Heart right ventricle (tissue), 16 donors: ENCODE data around the gene MBD3L5. TPM values are rescaled to one million over a fixed set of nuclear protein-coding genes. Genes with fewer than 3 reads are reported as not detected.

Experiments
- ATAC-seq, 8 donors: fragments of 200-7000 bp; cut with Tn5 transposase; one replicate each; pipeline ENCODE4 v1.9.1; 2020; ENCODE audit warnings: mild to moderate bottlenecking in 8 of 8, moderate library complexity in 8 of 8, moderate number of reproducible peaks in 1 of 8
- DNase-seq, 2 donors: peaks; one replicate each; pipeline ENCODE4 v3.0.0-alpha.2; 2020
- H3K27ac ChIP-seq, 10 donors: fragments of 200-600 bp; sonication (generic) in 2 of 10; one replicate each; pipeline versions ENCODE4 v1.5.0 to v1.8.0; 2020 to 2022; ENCODE audit warnings: mild to moderate bottlenecking in 3 of 10
- H3K27me3 ChIP-seq, 7 donors: fragments of 200-600 bp; one replicate each; pipeline ENCODE4 v1.8.0; 2021 to 2022; ENCODE audit warnings: mild to moderate bottlenecking in 2 of 7
- H3K36me3 ChIP-seq, 9 donors: fragments of 200-600 bp; sonication (generic) in 1 of 9; one replicate each; pipeline versions ENCODE4 v1.5.0 to v1.8.0; 2020 to 2022; ENCODE audit warnings: mild to moderate bottlenecking in 2 of 9
- H3K4me1 ChIP-seq, 9 donors: fragments of 200-600 bp; sonication (generic) in 1 of 9; one replicate each; pipeline versions ENCODE4 v1.5.0 to v1.8.0; 2020 to 2022; ENCODE audit warnings: mild to moderate bottlenecking in 4 of 9
- H3K4me3 ChIP-seq, 10 donors: fragments of 200-600 bp; sonication (generic) in 2 of 10; one replicate each; pipeline versions ENCODE4 v1.5.0 to v1.8.0; 2020 to 2022; ENCODE audit warnings: mild to moderate bottlenecking in 7 of 10, moderate library complexity in 2 of 10
- H3K9me3 ChIP-seq, 11 donors: fragments of 200-600 bp in 10 of 11; sonication (generic) in 2 of 11; one replicate each; pipeline versions ENCODE4 v1.5.0 to v1.8.0; 2013 to 2022; ENCODE audit warnings: mild to moderate bottlenecking in 2 of 11, control low read depth in 1 of 11, moderate library complexity in 1 of 11
- CTCF ChIP-seq, 9 donors: fragments of 200-600 bp; sonication (generic) in 2 of 9; IDR thresholded peaks; one replicate each; pipeline versions ENCODE4 v1.5.0 to v1.8.0; 2021 to 2022; ENCODE audit warnings: antibody characterized with exemption in 9 of 9, mild to moderate bottlenecking in 5 of 9, moderate library complexity in 1 of 9
- WGBS, 2 donors: extraction: QIAGEN DNeasy Blood & Tissue Kit; methylation state at CpG; one replicate each; pipeline ENCODE4 v1.1.7; 2013; ENCODE audit warnings: inconsistent platforms in 1 of 2; 5-methylcytosine and 5-hydroxymethylcytosine counted together
- intact Hi-C, 10 donors: fragments of 100-400 bp; cut with DNase I; formaldehyde crosslinking; loops; one replicate each; pipeline versions ENCODE4 v1.11.1 to v1.14.2; 2022
- polyA plus RNA-seq, 2 donors: library from polyadenylated mRNA; stranded (reverse); fragments of 200-250 nt; gene quantifications; one replicate each; pipeline ENCODE4 v1.2.3, GENCODE V29; 2013
- total RNA-seq, 10 donors: library from RNA; stranded (reverse); fragmentation: NEBNext Ultra II Directional in 3 of 10; extraction: Animal tissue kit (Norgen Biotek cat#: 25700) in 3 of 10; gene quantifications; one replicate each; pipeline versions ENCODE4 v1.2.1 to v1.2.4, GENCODE V29; 2021 to 2023
- donor health status: Arrhythmogenic right ventricular cardiomyopathy.
- donor health status: ischemic (EF 13 %, LVEDD 7.1; RV severe dilation, severe dysfunction).
- donor health status: healthy with polysubstance abuse.
- donor health status: DM: no; HTN: yes; CAD: no.
- donor health status: DM: no; HTN: no; CAD: no.
- donor health status: ischemic (EF 25% LVEDD 6.9; RV normal size, moderate dysfunction).
- donor health status: ischemic (EF 25% LVEDD 5.7; RV mildly dilated, moderate dysfunction).
- donor health status: healthy.
- donor health status: DM: yes; HTN: yes; CAD: no.
- donor health status: Ischemic cardiomyopathy.
- donor health status: ischemic (EF 35%, LVEDD 5.7; RV mildly dilated, moderate dysfunction).
- donor health status: nonischemic (EF 11% LVEDD 7.7; RV severe dilation, severe dysfunction).
- donor health status: DM: yes; HTN: yes; CAD: no.
- donor health status: PGD.
- donor health status: ischemic (EF 29% LVEDD 5.4; RV normal size, mild dysfunction).
- donor health status: nonischemic (EF 23%, LVEDD 6.1; RV moderate dilation, normal function).

The MBD3L5 gene
- total and polyA plus RNA-seq, 12 donors = not detected

GRCh38 chr19:7000816-7001215 is 29.6 kb upstream of the MBD3L5 start:
- ATAC-seq (no peak), DNase-seq (no peak)
- intact Hi-C loops = no loop called here
- Histone ChIP-seq H3K27ac (peak overlapping the region in 1 of 10 donors; percentile 77), H3K36me3 (no peaks in the 10 kb centered on the region), H3K9me3 (no peaks in the 10 kb centered on the region), H3K4me3 (no peak overlapping the region), H3K4me1 (peaks cover 0 to 31% (median 0%) of the 10 kb centered on the region in 9 donors), H3K27me3 (peaks cover 0 to 29% (median 8%) of the 10 kb centered on the region in 7 donors)
- no peak for TF ChIP-seq CTCF (IDR thresholded peaks at IDR 0.05)
- WGBS, 2 donors = 57 to 66% methylated on average over 1 of the region's 1 CpG

GRCh38 chr19:7004313-7004931 is 26.0 kb upstream of the MBD3L5 start:
- Histone ChIP-seq H3K27ac (no peak overlapping the region), H3K27me3 (peaks cover 0 to 38% (median 8%) of the 10 kb centered on the region in 7 donors), H3K4me3 (no peak overlapping the region), H3K4me1 (peaks cover 0 to 32% (median 0%) of the 10 kb centered on the region in 9 donors), H3K9me3 (no peaks in the 10 kb centered on the region), H3K36me3 (no peaks in the 10 kb centered on the region)
- DNase-seq (no peak), ATAC-seq (peak in 1 of 8 donors; percentile 39)
- intact Hi-C loops = no loop called here
- peak in 8 of 9 donors; percentile 56 to 85 (median 66) for TF ChIP-seq CTCF (IDR thresholded peaks at IDR 0.05)
- WGBS, 2 donors = 49 to 56% methylated on average over 18 of the region's 18 CpGs

DNA sequence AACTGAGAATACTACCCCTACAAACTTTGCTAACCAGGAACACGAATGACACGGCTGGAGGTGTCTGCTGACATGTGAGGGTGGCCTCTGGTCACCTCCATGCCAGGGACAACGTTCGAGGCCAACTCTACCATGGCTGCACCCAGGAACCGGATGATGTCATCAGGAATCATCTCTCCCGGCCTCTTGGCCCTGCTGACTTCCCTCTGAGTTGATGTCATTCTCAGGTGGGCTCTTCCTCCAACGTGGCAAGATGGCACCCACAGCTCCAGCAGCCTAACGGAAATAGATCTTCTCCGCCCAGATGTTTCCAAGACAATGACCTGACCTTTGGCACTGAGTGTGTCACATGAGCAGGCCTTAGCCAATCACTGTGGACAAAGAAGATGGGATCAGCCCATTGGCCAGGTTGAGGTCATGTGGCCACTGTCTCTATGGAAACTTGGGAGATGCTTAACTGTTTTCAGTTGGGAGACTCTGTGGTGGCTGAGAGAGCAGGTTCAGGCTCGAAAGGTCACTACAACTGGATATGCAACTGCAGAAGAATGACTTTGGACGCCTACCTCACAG is 24.2 kb upstream of the MBD3L5 start:
- Histone ChIP-seq H3K36me3 (no peaks in the 10 kb centered on the region), H3K9me3 (no peaks in the 10 kb centered on the region), H3K4me1 (peaks cover 0 to 22% (median 0%) of the 10 kb centered on the region in 9 donors), H3K27ac (no peak overlapping the region), H3K4me3 (no peak overlapping the region), H3K27me3 (peaks cover 0 to 28% (median 8%) of the 10 kb centered on the region in 7 donors)
- intact Hi-C loops = no loop called here
- WGBS, 2 donors = 78 to 81% methylated on average over 11 of the region's 11 CpGs
- ATAC-seq (no peak), DNase-seq (no peak)
- TF ChIP-seq CTCF (IDR thresholded peaks at IDR 0.05) = no peak

DNA sequence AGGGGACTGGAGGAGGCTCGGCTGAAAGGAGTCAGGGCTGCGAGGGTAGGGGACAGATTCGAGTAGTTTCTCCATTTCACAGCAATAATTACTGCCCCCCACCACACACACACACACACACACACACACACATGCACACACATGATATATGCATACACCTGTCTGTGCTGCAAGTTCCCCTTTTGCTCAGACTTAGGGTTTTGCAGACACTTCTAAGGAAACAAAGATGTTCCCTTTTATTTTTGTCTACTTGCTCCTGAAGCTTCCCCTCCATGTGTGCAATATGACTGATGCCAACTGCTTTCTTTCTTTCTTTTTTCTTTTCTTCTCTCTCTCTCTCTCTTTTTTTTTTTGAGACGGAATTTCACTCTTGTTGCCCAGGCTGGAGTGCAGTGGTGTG is 22.5 kb upstream of the MBD3L5 start:
- Histone ChIP-seq H3K36me3 (no peaks in the 10 kb centered on the region), H3K9me3 (no peaks in the 10 kb centered on the region), H3K27me3 (peaks cover 0 to 13% (median 0%) of the 10 kb centered on the region in 7 donors), H3K4me1 (peaks cover 0 to 15% (median 0%) of the 10 kb centered on the region in 9 donors), H3K4me3 (no peak overlapping the region), H3K27ac (no peak overlapping the region)
- no peak for ATAC-seq
- no peak for DNase-seq
- intact Hi-C loops = no loop called here
- TF ChIP-seq CTCF (IDR thresholded peaks at IDR 0.05) = no peak
- WGBS, 2 donors = 63 to 70% methylated on average over 4 of the region's 4 CpGs
